Measurements from ENCODE around the gene FTL.

Gene FTL

GRCh38 chr19:48987323-48987722 is 22.2 kb downstream of the FTL start (continued):
- TF ChIP-seq SNAI2 (CRISPR knock-in tag; IDR thresholded peaks at IDR 0.05) (no peak), RARB (CRISPR knock-in tag; IDR thresholded peaks at IDR 0.05) (no peak), ZNF70 (CRISPR knock-in tag; IDR thresholded peaks at IDR 0.05) (no peak), ZFP3 (CRISPR knock-in tag; IDR thresholded peaks at IDR 0.05) (no peak), ZC3H10 (CRISPR knock-in tag; IDR thresholded peaks at IDR 0.05) (no peak), OSR1 (CRISPR knock-in tag; IDR thresholded peaks at IDR 0.05) (no peak), ARNTL (CRISPR knock-in tag; IDR thresholded peaks at IDR 0.05; ENCODE audit: borderline replicate concordance, low read depth) (no peak)

DNA sequence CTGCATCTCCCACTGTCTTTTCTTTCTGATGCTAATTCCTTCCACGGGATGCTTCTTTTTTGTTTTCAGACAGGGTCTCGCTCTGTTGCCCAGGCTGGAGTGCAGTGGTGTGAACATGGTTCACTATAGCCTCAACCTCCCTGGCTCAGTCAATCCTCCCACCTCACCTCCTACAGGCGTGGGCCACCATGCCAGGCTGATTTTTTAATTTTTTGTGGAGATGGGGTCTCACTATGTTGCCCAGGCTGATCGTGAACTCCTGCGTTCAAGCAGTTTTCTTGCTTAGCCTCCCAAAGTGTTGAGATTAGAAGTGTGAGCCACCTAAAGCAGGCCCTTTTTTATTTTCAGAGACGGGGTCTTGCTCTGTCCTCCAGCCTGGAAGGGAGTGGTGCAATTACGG is 23.2 kb downstream of the FTL start:
- TF ChIP-seq SNAI2 (CRISPR knock-in tag; IDR thresholded peaks at IDR 0.05) = no peak
- TF ChIP-seq ZNF565 (CRISPR knock-in tag; conservative IDR thresholded peaks at IDR 0.05; ENCODE audit: low read depth) = no peak
- TF ChIP-seq ARNTL (CRISPR knock-in tag; IDR thresholded peaks at IDR 0.05; ENCODE audit: borderline replicate concordance, low read depth) = no peak
- no peak for TF ChIP-seq RARB (CRISPR knock-in tag; IDR thresholded peaks at IDR 0.05)
- TF ChIP-seq TOX (CRISPR knock-in tag; IDR thresholded peaks at IDR 0.05; ENCODE audit: borderline replicate concordance) = no peak
- no peak for TF ChIP-seq CSDC2 (CRISPR knock-in tag; IDR thresholded peaks at IDR 0.05)
- no peak for TF ChIP-seq OSR1 (CRISPR knock-in tag; IDR thresholded peaks at IDR 0.05)
- no peak for TF ChIP-seq CREB5 (CRISPR knock-in tag; IDR thresholded peaks at IDR 0.05; ENCODE audit: low read depth)
- no peak for TF ChIP-seq ESRRG (CRISPR knock-in tag; IDR thresholded peaks at IDR 0.05)
- TF ChIP-seq TCF4 (CRISPR knock-in tag; IDR thresholded peaks at IDR 0.05; ENCODE audit: borderline replicate concordance) = no peak
- TF ChIP-seq CSRNP3 (CRISPR knock-in tag; IDR thresholded peaks at IDR 0.05) = no peak
- no peak for TF ChIP-seq BACH2 (CRISPR knock-in tag; IDR thresholded peaks at IDR 0.05; ENCODE audit: borderline replicate concordance)
- TF ChIP-seq ZC3H10 (CRISPR knock-in tag; IDR thresholded peaks at IDR 0.05) = no peak
- no peak for TF ChIP-seq PPARA (CRISPR knock-in tag; IDR thresholded peaks at IDR 0.05; ENCODE audit: borderline replicate concordance)
- TF ChIP-seq ZNF8 (CRISPR knock-in tag; IDR thresholded peaks at IDR 0.05) = no peak
- TF ChIP-seq ZFP3 (CRISPR knock-in tag; IDR thresholded peaks at IDR 0.05) = no peak
- TF ChIP-seq GLIS3 (CRISPR knock-in tag; IDR thresholded peaks at IDR 0.05) = no peak
- no peak for TF ChIP-seq ISL1 (CRISPR knock-in tag; IDR thresholded peaks at IDR 0.05)
- no peak for ATAC-seq

DNA sequence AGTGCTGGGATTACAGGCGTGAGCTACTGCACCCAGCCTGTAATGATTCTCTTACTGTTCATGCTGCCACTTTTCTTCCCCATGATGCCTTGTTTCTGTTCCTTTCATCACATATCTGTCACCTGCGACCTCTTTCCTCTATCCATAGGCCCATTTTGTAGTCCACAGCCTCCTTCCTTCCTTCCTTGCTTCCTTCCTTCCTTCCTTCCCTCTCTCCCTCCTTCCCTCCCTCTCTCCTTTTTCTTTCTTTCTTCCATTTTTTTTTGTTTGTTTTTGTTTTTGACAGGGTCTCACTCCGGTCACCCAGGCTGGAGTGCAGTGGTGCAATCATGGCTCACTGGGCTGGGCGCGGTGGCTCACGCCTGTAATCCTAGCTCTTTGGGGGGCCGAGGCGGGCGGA is 23.8 kb downstream of the FTL start:
- no peak for TF ChIP-seq ZNF70 (CRISPR knock-in tag; IDR thresholded peaks at IDR 0.05)
- no peak for TF ChIP-seq ZC3H10 (CRISPR knock-in tag; IDR thresholded peaks at IDR 0.05)
- no peak for TF ChIP-seq TCF4 (CRISPR knock-in tag; IDR thresholded peaks at IDR 0.05; ENCODE audit: borderline replicate concordance)
- no peak for TF ChIP-seq ZNF8 (CRISPR knock-in tag; IDR thresholded peaks at IDR 0.05)
- TF ChIP-seq ZNF565 (CRISPR knock-in tag; conservative IDR thresholded peaks at IDR 0.05; ENCODE audit: low read depth) = no peak
- TF ChIP-seq POU6F1 (CRISPR knock-in tag; IDR thresholded peaks at IDR 0.05; ENCODE audit: borderline replicate concordance, low read depth) = no peak
- TF ChIP-seq ARNTL (CRISPR knock-in tag; IDR thresholded peaks at IDR 0.05; ENCODE audit: borderline replicate concordance, low read depth) = no peak
- no peak for TF ChIP-seq ZFP3 (CRISPR knock-in tag; IDR thresholded peaks at IDR 0.05)
- TF ChIP-seq PPARA (CRISPR knock-in tag; IDR thresholded peaks at IDR 0.05; ENCODE audit: borderline replicate concordance) = no peak
- TF ChIP-seq, protein P1, sequence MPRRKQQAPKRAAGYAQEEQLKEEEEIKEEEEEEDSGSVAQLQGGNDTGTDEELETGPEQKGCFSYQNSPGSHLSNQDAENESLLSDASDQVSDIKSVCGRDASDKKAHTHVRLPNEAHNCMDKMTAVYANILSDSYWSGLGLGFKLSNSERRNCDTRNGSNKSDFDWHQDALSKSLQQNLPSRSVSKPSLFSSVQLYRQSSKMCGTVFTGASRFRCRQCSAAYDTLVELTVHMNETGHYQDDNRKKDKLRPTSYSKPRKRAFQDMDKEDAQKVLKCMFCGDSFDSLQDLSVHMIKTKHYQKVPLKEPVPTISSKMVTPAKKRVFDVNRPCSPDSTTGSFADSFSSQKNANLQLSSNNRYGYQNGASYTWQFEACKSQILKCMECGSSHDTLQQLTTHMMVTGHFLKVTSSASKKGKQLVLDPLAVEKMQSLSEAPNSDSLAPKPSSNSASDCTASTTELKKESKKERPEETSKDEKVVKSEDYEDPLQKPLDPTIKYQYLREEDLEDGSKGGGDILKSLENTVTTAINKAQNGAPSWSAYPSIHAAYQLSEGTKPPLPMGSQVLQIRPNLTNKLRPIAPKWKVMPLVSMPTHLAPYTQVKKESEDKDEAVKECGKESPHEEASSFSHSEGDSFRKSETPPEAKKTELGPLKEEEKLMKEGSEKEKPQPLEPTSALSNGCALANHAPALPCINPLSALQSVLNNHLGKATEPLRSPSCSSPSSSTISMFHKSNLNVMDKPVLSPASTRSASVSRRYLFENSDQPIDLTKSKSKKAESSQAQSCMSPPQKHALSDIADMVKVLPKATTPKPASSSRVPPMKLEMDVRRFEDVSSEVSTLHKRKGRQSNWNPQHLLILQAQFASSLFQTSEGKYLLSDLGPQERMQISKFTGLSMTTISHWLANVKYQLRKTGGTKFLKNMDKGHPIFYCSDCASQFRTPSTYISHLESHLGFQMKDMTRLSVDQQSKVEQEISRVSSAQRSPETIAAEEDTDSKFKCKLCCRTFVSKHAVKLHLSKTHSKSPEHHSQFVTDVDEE (CRISPR knock-in tag; IDR thresholded peaks at IDR 0.05) = no peak
- no peak for TF ChIP-seq ESRRG (CRISPR knock-in tag; IDR thresholded peaks at IDR 0.05)
- TF ChIP-seq BACH2 (CRISPR knock-in tag; IDR thresholded peaks at IDR 0.05; ENCODE audit: borderline replicate concordance) = no peak
- TF ChIP-seq RARB (CRISPR knock-in tag; IDR thresholded peaks at IDR 0.05) = no peak
- TF ChIP-seq TOX (CRISPR knock-in tag; IDR thresholded peaks at IDR 0.05; ENCODE audit: borderline replicate concordance) = no peak
- no peak for TF ChIP-seq CREB5 (CRISPR knock-in tag; IDR thresholded peaks at IDR 0.05; ENCODE audit: low read depth)
- TF ChIP-seq OSR1 (CRISPR knock-in tag; IDR thresholded peaks at IDR 0.05) = no peak
- no peak for TF ChIP-seq SNAI2 (CRISPR knock-in tag; IDR thresholded peaks at IDR 0.05)
- no peak for TF ChIP-seq PATZ1 (CRISPR knock-in tag; IDR thresholded peaks at IDR 0.05; ENCODE audit: borderline replicate concordance)
- TF ChIP-seq CSDC2 (CRISPR knock-in tag; IDR thresholded peaks at IDR 0.05) = no peak
- ATAC-seq = no peak

Measured in SK-N-SH treated with all-trans-retinoic acid at 6 μM for 48 hours (cell line).